ENCODE measurements around the gene ABI2.
"Not testable (repeated sequence)": the region's sequence is repeated elsewhere in the genome, so short reads cannot be mapped to it uniquely, and the experiment has no call there.

The ABI2 gene

DNA sequence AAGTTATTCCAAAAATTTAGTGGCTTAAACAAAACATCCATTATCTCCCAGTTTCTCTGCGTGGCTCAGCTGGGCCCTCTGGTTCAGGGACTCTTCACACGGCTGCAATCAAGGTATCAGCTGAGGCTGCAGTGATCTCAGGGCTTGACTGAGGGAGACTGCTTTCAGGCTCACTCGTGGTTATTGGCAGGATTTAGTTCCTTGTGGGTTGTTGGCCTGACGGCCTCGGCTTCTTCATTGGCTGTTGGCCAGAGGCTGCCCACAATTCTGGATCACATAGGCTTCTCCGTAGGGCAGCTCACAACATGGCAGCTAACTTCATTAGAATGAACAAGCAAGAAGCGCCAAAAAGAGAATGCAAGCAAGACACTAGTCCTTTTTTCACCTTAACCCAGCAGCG lies 90.1 kb downstream of the ABI2 start:
- DNase-seq (ENCODE audit: low read depth): no peak
- TF ChIP-seq, protein P1, sequence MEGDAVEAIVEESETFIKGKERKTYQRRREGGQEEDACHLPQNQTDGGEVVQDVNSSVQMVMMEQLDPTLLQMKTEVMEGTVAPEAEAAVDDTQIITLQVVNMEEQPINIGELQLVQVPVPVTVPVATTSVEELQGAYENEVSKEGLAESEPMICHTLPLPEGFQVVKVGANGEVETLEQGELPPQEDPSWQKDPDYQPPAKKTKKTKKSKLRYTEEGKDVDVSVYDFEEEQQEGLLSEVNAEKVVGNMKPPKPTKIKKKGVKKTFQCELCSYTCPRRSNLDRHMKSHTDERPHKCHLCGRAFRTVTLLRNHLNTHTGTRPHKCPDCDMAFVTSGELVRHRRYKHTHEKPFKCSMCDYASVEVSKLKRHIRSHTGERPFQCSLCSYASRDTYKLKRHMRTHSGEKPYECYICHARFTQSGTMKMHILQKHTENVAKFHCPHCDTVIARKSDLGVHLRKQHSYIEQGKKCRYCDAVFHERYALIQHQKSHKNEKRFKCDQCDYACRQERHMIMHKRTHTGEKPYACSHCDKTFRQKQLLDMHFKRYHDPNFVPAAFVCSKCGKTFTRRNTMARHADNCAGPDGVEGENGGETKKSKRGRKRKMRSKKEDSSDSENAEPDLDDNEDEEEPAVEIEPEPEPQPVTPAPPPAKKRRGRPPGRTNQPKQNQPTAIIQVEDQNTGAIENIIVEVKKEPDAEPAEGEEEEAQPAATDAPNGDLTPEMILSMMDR (IDR thresholded peaks at IDR 0.05; ENCODE audit: insufficient read depth, low read depth, low read length, missing control alignments): no peak
- H3K4me3 ChIP-seq (ENCODE audit: low read depth, low read length): no peak overlapping the region

- no peak overlapping the region for H3K4me3 ChIP-seq (ENCODE audit: low read depth, low read length)
- TF ChIP-seq, protein P1 (IDR thresholded peaks at IDR 0.05; ENCODE audit: insufficient read depth, low read depth, low read length, missing control alignments): no peak
- no peak for DNase-seq (ENCODE audit: low read depth)
Measured at GRCh38 chr2:203427061-203427460, 98.9 kb downstream of the ABI2 start.

DNA sequence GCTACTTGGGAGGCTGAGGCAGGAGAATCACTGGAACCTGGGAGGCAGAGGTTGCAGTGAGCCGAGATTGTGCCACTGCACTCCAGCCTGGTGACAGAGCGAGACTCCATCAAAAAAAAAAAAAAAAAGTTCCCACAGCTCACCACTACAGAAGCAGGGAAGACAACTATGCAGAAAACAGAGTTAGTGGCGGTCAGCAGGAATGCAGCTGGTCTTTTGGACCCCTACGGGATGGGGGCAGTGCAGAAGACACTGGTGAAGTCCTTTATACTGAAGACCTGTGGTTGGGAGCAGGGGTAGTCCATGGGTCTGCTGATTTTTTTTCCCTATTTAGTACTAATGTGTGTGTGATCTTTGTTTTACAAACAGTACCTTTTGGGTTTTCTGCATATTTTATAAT lies 101.4 kb downstream of the ABI2 start:
- not testable (repeated sequence) for H3K4me3 ChIP-seq (ENCODE audit: low read depth, low read length); DNase-seq (ENCODE audit: low read depth)

DNA sequence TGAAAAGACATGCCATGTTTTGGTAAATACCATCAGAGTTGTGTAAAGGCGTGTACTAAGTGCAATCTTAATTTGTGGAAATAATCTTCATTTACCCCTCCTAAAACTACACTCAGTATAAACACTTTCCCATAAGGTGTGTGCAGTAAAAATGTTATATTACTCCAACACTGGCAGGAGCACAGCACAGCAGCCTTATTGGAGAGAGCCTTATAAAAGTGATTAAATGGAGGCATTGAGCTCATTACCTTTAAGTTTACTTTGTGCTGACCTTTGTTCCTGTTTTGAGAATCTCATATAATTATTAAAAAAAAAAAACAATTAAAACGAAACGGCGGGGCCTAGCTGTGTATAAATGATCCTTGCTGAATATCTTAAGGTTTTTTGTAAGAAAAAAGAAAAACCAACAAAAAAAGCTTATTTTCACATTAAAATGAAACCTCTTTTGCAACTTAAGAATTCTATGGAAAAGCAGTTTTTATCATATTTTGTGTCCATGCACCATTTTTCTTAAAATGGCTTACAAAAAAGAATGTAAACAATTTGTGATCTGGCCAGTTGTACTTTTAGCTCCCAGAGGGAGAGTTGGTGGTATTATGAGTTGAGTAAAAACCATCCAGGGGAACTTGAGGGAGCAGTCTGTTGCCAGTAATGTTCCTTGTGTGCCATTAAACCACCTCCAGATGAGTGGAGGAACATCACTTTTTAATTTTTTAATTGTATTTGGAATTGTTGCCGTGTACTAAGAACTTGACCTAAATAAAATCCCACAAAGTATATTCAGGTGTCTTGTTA lies 103.4 kb downstream of the ABI2 start:
- no peak for DNase-seq (ENCODE audit: low read depth)
- TF ChIP-seq, protein P1 (IDR thresholded peaks at IDR 0.05; ENCODE audit: insufficient read depth, low read depth, low read length, missing control alignments): no peak
- no peak overlapping the region for H3K4me3 ChIP-seq (ENCODE audit: low read depth, low read length)

DNA sequence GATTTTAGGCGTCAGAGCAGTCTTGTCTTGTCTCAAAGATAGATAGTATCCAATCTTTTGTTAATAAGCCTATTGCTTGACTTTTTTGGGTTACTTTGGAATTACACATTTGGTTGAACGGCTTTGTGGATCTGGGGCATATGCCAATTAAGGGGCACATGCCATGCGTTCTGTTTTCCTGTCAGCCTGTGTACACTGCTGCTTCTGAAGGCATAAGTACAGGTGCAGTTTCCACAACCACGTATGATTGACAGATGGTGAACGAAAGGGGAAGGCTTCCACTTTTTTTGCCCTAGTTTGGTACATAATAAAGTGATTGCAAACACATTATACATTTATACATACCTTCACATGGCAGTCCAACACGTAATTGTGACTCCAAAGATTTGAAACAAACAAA lies 104.6 kb downstream of the ABI2 start:
- H3K4me3 ChIP-seq (ENCODE audit: low read depth, low read length): no peak overlapping the region
- TF ChIP-seq, protein P1 (IDR thresholded peaks at IDR 0.05; ENCODE audit: insufficient read depth, low read depth, low read length, missing control alignments): no peak
- no peak for DNase-seq (ENCODE audit: low read depth)

- H3K4me3 ChIP-seq (ENCODE audit: low read depth, low read length): no peak overlapping the region
- TF ChIP-seq, protein P1 (IDR thresholded peaks at IDR 0.05; ENCODE audit: insufficient read depth, low read depth, low read length, missing control alignments): no peak
- DNase-seq (ENCODE audit: low read depth): no peak
Measured at GRCh38 chr2:203436496-203436895, 108.3 kb downstream of the ABI2 start.

DNA sequence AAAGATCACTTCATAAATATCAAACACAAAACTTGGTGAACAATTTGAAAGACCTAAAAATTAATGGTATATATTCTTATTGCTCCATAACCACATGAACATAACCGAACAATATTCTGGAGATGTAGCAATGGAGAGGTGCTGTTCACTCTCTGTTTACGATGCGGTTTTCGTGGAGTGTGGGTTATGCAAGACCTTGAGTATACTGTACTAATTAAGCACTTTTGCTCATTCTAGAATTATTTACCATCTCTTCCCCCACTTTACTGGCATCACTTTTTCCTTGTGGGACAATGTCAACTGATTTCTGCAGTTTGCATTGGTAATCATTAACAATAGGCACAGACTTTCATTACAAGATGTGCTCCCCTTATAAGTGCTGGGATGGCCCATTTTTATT lies 109.3 kb downstream of the ABI2 start:
- TF ChIP-seq, protein P1 (IDR thresholded peaks at IDR 0.05; ENCODE audit: insufficient read depth, low read depth, low read length, missing control alignments): no peak
- DNase-seq (ENCODE audit: low read depth): no peak
- H3K4me3 ChIP-seq (ENCODE audit: low read depth, low read length): no peak overlapping the region
